ENCODE data around the gene ULK4. TPM values are rescaled to one million over a fixed set of nuclear protein-coding genes. Genes with fewer than 3 reads are reported as not detected.

Gene ULK4
- polyA plus RNA-seq, 1 experiment: 1.6 TPM

DNA sequence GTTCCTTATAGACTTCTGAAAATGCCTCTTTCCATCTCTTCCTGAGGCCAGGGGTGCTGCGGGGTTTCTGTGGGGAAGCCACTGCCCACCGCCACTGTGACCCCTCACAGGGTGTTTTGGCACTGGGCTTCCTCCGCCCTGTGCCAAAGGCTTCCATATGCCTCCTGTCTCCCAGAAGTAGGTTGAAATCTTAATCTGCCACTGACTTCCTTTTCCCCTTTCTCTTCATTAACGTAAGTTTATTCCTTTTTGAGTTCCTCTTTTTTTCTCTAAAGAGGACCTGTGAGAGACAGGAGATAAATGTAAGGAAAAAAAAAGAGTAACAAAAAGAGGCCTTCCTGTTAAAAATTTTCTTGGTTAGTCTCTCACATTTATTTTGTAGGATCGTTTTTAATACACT is 542.1 kb downstream of the ULK4 start:
- TF ChIP-seq, protein P1, sequence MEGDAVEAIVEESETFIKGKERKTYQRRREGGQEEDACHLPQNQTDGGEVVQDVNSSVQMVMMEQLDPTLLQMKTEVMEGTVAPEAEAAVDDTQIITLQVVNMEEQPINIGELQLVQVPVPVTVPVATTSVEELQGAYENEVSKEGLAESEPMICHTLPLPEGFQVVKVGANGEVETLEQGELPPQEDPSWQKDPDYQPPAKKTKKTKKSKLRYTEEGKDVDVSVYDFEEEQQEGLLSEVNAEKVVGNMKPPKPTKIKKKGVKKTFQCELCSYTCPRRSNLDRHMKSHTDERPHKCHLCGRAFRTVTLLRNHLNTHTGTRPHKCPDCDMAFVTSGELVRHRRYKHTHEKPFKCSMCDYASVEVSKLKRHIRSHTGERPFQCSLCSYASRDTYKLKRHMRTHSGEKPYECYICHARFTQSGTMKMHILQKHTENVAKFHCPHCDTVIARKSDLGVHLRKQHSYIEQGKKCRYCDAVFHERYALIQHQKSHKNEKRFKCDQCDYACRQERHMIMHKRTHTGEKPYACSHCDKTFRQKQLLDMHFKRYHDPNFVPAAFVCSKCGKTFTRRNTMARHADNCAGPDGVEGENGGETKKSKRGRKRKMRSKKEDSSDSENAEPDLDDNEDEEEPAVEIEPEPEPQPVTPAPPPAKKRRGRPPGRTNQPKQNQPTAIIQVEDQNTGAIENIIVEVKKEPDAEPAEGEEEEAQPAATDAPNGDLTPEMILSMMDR (IDR thresholded peaks at IDR 0.05; ENCODE audit: insufficient read depth, low read depth, low read length): no peak
- Histone ChIP-seq H3K27me3 (ENCODE audit: control insufficient read depth, insufficient read depth, low read length) (no peaks in the 10 kb centered on the region), H3K36me3 (ENCODE audit: control insufficient read depth, insufficient read depth, low read length) (no peaks in the 10 kb centered on the region), H3K4me3 (ENCODE audit: low read depth, low read length) (no peak overlapping the region)
- ChIA-PET POLR2A (no interaction called here), CTCF (no interaction called here)
- no peak for DNase-seq (ENCODE audit: low read depth)

DNA sequence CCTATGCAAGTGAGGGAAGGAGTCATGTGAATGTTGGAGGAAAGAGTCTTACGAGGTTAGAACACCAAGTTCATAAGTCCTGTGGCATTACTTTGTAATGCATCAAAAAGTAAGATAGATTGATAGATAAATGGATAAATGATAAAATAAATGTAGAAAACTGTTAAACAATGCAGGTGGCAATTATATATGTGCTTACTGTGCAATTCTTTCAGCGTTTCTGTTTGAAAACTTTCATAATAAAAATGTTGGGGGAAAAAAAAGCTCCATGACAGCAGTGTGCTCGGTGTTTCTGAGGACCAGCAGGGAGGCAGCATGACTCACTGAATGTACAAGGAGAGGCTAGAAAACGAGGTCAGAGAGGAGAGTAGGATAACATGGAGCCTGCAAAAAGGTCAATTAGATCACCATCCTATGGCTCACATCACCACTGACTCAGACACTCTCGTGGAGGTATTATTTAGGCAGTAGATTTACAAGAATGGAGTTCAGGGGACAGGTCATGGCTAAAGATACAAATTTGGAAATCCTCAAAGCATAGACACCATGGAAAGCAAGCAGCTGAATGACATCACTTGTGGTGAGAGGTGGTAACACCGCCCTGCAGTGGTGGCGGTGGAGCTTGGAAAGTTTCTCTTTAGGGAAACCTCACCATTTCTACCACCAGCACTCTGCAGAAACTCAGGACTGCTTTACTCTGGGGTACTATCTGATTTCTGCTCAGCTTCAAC is 542.8 kb downstream of the ULK4 start:
- CTCF ChIA-PET: interaction anchor here (0.5 kb wide), 1 partner anchor 40 kb away, joined by 5 read pairs; no protein-coding TSS in a partner anchor
- TF ChIP-seq, protein P1 (IDR thresholded peaks at IDR 0.05; ENCODE audit: insufficient read depth, low read depth, low read length): no peak
- H3K27me3 ChIP-seq (ENCODE audit: control insufficient read depth, insufficient read depth, low read length): no peaks in the 10 kb centered on the region
- H3K4me3 ChIP-seq (ENCODE audit: low read depth, low read length): no peak overlapping the region
- no peak for DNase-seq (ENCODE audit: low read depth)
- H3K36me3 ChIP-seq (ENCODE audit: control insufficient read depth, insufficient read depth, low read length): no peaks in the 10 kb centered on the region
- POLR2A ChIA-PET: no interaction called here

DNA sequence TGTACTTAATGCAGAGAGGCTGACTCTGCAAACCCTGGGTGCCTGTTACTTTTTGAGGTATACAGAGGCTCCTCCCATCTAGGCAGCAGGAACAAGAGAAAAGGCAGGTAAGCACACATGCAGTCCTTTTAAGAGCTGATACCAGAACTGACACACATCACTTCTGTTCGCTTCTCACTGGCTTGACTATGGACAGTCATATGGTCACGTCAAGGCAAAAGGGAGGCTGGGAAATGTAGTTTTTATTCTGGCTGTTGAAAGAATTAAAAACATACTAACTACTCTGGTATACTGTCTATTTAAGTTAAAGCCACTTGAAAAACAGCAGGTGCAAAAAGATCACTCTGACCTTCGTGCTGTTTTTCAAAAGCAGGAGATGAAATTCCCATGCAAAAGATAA is 544.3 kb downstream of the ULK4 start:
- H3K4me3 ChIP-seq (ENCODE audit: low read depth, low read length): no peak overlapping the region
- no peaks in the 10 kb centered on the region for H3K27me3 ChIP-seq (ENCODE audit: control insufficient read depth, insufficient read depth, low read length)
- DNase-seq (ENCODE audit: low read depth): no peak
- ChIA-PET POLR2A (no interaction called here), CTCF (no interaction called here)
- H3K36me3 ChIP-seq (ENCODE audit: control insufficient read depth, insufficient read depth, low read length): no peaks in the 10 kb centered on the region
- TF ChIP-seq, protein P1 (IDR thresholded peaks at IDR 0.05; ENCODE audit: insufficient read depth, low read depth, low read length): no peak

DNA sequence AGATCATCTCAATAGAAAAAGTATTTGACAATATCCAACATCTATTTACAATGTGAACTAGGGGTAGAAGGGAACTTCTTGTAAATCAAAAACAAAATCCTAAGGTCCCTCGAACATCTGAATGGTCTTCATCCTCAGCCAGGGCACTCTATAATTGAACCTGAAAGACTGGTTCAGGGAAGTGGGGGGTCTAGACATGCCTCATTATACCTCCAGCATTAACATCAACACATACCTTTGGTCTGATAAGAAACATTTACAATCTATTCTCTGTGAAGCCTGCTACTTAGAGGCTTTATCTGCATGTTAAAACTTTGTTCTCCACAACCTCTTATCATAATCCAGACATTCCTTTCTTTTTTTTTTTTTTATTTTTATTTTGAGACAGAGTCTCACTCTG is 550.8 kb downstream of the ULK4 start:
- TF ChIP-seq, protein P1 (IDR thresholded peaks at IDR 0.05; ENCODE audit: insufficient read depth, low read depth, low read length): no peak
- Histone ChIP-seq H3K27me3 (ENCODE audit: control insufficient read depth, insufficient read depth, low read length) (no peaks in the 10 kb centered on the region), H3K36me3 (ENCODE audit: control insufficient read depth, insufficient read depth, low read length) (no peaks in the 10 kb centered on the region), H3K4me3 (ENCODE audit: low read depth, low read length) (no peak overlapping the region)
- ChIA-PET CTCF (no interaction called here), POLR2A (no interaction called here)
- DNase-seq (ENCODE audit: low read depth): no peak

DNA sequence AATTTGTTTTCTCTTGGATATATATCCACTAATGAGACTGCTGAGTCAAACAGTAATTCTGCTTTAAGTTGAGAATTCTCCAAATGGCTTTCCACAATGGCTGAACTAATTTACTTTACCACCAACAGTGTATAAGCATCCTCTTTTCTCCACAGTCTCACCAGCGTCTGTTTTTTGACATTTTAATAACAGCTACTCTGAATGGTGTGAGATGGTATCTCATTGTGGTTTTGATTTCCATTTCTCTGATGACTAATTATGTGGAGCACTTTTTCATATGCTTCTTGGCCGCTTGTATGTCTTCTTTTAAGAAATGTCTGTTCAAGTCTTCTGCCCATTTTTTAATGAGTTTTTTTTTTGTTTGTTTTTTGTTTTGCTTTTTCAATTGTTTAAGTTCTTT is 556.4 kb downstream of the ULK4 start:
- no peak for DNase-seq (ENCODE audit: low read depth)
- CTCF ChIA-PET: no interaction called here
- TF ChIP-seq, protein P1 (IDR thresholded peaks at IDR 0.05; ENCODE audit: insufficient read depth, low read depth, low read length): no peak
- H3K36me3 ChIP-seq (ENCODE audit: control insufficient read depth, insufficient read depth, low read length): no peaks in the 10 kb centered on the region
- no peak overlapping the region for H3K4me3 ChIP-seq (ENCODE audit: low read depth, low read length)
- no peaks in the 10 kb centered on the region for H3K27me3 ChIP-seq (ENCODE audit: control insufficient read depth, insufficient read depth, low read length)
- POLR2A ChIA-PET: no interaction called here

Measured in BJ (cell line).